ENCODE results near the gene SIX1.

Gene SIX1

DNA sequence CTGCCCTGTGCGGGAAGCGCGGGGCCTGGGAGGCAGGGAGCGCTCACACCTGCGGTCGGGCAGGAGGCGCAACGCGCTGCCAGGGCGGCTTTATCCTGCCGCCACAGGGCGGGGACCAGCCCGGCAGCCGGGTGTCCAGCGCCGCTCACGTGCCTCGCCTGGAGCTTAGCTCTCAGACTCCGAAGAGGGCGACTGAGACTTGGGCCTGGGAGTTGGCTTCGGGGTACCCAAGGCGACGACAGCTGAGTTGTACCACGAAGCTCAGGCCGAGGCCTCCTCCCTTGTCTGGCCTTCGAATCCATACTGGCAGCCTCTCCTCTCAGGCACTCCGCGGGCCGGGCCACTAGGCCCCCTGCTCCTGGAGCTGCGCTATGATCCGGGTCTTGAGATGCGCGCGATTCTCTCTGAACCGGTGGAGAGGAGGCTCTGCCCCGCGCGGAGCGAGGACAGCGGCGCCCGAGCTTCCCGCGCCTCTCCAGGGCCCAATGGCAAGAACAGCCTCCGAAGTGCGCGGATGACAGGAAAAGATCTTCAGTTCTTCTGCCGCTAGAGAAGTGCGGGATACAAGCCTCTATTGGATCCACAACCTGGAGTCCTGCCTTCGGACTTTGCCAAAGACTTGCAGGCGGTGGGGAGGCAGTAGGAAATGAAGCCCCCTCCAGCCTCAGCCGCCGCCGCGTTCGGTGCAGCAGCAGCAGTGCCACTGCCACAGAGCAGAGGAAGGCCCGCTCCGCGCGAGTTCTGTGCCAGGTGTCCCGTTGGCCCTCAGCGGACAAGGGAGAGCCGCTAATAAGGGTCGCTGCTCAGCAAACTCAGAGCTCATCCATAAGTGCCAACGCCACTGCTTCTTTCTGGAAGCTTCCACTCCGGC is 6.8 kb downstream of the SIX1 start:
- DNase-seq (ENCODE audit: low spot score), result no peak

DNA sequence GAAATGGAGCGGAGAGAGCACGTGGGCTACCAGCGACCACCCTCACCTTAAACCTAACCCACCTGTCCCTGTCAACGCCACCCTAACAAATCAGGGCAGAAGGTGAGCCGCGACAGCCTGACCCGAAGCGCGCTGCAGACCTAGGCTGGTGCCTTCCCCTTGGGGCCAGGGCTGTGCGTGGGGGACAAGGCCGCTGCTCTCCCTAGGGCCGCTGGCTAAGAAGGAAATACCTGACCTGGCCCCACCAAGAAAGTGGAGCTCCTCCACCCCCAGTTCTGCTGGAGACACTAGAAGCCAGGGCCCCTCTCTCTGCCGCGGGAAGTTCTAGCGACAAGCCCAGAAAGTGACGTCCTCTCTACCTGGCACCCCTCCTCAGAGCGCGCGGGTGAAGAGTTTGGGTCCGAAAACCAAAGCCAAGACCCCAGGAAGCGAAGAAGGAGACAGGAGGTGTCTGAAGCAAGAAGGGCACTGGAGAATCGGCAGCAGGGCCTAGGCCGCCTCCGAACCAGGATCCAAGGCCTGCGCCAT is 7.5 kb downstream of the SIX1 start:
- no peak for DNase-seq (ENCODE audit: low spot score)

DNA sequence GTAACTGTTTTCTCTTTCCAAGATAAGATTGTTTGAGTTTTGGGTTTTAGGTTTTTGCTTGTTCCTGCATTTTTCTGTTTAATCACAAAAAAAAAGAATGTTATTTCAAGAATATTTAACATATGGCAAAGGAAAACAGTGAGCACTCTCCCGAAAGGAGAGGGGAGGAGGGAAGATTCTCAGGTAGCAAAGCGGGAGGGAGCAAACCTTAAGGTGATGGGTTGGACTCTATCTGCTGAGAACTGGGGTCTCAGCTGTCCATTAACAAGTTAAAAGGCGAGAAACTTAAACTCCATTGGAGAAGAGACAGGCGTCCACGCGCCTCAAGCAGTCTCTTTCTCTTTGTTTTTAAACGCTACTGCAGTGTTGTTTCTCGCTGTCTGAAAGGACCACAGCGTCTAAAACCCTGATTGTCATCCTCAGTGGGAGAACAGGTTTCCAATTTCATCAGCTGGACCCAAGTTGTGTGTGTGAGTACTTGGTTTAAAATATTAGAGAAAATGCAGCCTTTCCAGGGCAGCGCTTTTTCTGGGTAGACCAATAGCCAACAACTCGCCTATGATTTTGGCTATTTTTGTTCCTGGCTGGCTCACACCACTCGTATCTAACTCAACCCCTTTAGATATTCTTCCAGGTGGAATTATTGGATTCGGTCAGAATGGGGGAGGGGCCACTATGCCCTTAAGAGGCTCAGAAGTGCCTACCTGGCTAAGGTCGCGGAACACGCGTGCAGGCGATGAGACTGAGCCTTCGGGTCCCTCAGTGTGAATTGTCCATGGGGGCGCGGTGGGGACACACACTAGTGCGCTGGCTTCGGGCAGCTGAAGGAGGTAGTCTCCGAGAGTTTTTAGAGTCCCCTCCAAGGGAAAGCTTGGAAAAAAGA is 8.2 kb downstream of the SIX1 start:
- DNase-seq (ENCODE audit: low spot score), result no peak

DNA sequence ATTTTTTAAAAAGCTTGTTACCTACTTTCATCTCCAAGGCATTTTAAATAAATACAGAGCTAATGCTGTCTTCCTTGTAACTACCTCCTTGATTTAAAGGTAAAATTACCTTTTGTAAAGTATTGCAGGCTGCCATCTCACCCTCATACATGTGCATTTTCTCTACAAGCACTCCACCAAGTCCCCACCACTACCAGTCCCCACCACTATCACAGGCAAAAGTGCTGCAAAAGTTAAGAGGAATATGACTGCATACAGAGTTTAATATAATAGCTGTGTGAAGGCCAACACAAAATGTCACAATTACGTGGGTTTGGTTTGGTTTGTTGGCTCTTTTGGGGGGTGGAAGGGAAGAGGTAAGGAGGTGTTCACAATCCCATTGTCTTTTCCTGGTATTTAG is 9.6 kb downstream of the SIX1 start:
- no peak for DNase-seq (ENCODE audit: low spot score)

DNA sequence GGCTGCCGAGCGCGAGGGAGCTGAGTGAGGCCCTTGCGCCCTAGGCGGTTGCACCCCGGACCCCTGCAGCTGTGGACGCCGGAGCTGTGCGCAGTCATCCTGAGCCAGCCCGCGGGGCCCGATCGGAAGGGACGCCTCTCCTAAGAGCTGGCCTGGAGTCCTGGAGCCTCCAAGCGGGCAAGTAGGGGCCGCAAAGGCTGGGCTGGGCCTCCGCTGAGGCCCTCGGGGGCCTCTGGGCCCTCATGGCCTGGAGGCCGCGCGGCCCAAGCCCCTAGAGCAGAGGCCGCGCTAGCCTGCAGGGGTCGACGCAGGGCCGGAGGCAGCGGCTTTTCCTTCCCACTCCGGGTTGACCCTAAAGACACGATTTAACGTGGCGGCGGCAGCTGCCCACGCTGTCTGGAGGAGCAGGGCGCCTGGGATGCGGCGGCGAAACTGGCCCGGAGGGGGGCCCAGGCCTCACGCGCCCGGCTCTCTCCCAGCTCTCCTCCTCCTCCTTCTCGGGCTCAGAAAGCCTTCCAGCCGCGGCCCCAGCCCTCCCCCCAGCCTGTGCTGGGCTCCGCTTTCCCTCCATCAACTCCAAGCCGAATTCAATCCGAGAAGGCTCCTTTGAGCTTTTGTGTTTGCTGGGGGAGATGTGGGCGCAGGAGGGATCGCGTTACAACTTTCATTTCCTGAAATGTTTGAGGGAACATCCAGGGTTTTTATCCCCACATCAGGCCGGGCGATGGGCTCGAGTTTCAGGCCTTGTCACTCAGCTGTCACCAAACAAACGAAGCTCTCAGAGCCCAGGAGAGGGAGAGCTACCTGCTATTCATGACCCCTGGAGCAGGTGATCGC is 11.6 kb downstream of the SIX1 start:
- DNase-seq (ENCODE audit: low spot score), result no peak

DNA sequence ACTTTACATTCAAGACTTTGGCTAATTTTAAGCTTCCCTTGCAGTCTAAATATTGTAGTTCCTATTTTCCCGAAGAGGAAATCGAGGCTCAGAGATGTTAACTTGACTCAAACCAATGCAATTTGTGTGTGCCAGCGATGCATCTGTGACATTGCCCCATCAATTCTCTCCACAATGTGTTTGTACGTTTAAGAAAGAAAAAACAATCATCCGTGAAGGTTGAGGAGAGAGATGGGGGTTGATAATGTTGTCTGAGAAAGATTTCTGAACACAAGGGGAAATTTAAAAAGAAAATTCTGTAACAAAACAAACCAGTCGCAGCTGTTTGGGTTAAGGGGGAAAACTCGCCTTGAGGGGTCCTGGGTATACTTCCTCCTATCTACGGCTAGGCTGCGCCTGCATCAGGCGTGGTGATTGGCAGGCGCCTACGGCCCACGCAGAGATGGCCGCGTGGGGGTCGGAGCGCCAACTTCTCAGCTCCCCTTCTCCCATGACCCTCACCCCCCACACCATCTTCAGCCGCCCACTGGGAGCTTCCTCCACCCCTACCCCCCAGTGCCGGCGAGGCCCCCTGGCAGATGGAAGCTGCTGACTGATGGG is 12.3 kb downstream of the SIX1 start:
- no peak for DNase-seq (ENCODE audit: low spot score)

DNA sequence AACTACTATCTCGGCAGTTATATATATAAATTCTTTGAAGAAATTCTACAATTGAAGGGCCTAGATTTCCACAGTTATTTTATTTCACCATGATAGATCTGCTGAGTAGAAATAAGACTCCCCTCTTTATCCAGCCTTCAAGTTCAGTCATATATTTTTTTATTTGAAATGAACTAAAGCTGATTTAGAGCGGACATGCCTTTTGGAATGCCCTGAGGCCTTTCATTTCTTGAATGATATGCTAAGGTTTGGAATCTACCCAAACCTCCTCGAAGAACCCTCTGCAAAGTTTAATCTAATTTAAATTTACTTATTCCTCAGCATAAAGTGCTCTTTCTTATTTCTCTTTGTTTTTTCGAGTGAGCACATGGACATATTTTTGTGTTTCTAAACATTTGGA is 15.1 kb downstream of the SIX1 start:
- DNase-seq (ENCODE audit: low spot score), result no peak

DNA sequence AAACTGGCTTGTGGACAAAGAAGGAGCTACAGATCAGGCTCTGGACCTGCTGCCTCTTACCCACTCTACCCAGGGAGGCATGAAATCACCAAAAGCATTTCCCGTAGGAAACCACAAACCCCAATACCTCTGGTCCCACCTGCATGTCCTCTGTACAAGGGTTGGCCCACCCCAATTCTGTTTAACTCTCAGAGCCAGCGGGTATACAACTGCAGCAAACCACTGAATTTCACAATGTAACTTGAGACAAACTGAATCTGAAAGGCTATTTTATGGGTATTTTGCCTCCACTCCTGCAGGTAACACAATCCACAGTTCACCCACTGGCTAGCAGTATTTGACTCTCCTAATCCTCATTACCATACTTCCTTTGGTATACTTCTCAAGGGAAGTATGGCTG is 16.5 kb downstream of the SIX1 start:
- DNase-seq (ENCODE audit: low spot score), result no peak

DNA sequence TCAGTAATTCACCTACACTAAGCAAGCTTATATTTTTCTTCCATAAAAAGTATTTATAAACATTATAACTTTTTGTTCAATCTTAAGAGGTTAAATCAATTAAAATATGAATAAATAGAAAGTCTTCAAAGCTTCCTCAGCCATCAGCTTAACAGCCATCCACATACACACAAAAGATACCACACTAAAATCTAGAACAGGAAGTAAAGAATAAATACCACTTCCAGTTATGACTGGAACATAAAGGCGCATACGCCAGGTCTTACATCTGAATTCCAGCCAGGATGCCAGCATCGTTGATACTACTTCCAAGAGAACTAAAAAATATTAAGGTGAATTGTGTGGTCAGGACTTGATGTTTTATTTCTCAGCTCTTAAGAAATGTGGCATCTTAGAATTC is 17.0 kb downstream of the SIX1 start:
- no peak for DNase-seq (ENCODE audit: low spot score)

DNA sequence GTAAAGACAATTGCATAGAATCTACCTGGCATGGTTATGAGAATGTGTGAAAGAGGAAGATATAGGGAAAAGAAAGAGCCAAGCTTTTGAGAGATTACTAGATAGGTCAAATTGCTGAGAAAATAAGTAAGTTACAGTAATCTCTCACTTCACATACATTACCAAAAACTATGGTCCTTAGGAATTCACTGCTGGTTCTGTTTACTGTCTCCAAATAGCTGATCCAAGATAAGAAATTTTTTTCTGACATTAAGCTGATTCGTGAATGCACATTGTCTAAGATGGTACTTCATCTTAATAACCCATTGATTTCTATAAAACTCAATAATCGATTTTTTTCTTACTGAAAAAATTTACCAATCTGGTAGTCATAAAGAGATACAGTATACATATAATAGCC is 17.4 kb downstream of the SIX1 start:
- no peak for DNase-seq (ENCODE audit: low spot score)

DNA sequence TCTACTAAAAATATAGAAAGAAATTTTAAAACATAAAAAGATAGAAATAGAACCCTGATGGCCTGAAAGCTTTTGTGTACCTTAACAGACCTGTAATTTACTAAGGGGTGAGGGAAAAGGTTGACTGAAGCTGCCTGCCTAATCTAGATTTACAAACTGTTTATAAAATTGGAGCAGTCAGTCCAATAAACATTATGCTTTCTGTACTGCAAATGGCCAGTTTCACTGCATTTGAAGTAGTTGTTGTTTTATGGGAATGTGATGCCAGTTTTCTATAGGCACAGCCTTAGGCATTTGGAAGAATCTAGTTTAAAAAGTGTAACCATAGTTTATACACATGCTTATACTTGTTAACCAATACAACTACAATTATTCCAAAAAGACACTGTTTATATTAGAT is 19.1 kb downstream of the SIX1 start:
- no peak for DNase-seq (ENCODE audit: low spot score)

DNA sequence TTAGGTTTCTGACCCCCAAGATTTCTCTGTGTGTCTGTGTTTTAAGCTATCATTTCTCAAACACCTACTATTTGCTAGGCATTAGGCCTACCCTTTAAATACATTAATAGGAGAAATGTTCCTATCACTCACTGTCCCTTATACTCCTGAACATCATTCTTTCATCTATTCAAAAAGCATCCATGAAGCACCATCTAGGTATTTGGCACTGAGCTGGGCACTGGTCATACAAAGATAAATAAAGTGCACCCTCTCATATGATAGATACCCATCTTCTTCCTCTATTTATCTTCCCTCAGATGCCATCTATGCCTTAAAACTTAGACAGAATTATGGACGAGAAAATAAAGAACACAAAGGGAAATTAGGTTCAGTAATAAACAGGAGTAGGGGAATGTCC is 20.4 kb downstream of the SIX1 start:
- DNase-seq (ENCODE audit: low spot score), result no peak

DNA sequence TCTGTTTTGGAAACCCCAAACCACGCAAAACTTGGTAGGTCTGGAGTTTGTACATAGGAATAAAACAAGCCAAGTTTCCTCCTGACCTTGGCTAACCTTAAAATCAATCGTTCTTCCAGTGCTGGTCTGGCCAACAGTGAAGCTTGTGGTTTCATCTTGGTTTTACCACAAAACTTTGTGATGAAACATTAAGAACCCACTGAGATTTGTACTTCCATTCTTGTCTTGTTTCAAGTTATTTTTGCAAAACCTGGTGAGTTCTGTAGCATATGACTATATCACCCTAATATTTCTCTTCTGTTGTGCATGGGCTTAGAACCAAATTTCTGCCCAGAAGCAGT is 26.4 kb downstream of the SIX1 start:
- DNase-seq (ENCODE audit: low spot score), result no peak

DNA sequence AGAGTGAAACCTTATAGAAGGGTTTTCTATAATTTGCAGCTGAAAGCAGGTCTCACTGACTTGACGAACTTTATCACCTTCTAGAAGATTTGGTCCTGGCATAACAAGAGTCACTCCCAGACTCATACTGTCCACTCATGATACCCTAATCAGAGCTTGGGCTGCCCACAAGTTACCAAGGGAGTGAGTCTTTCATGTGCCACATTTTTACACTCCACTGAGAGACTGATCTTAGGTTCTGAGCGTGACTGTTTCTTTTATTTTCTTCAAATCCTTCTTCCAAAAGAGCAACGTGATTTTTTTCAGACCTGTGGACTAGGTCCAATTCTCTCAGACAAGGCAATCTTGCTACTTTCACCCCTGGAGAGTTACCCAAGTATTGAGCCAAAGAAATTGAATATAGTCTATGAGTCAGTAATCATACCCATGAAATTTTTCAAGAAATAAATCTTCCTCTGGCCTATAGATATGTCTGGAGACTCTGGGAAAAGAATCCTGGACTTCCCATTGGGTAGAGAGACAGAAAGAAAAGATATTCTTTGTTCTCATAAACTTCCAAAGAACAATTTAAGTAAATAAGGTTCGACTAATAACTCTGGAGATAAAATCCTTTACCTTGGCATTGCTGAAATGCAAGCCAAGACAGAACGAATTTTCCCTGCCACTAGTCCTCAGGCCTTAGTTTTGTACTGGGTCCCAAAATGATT is 26.9 kb downstream of the SIX1 start:
- DNase-seq (ENCODE audit: low spot score), result no peak

DNA sequence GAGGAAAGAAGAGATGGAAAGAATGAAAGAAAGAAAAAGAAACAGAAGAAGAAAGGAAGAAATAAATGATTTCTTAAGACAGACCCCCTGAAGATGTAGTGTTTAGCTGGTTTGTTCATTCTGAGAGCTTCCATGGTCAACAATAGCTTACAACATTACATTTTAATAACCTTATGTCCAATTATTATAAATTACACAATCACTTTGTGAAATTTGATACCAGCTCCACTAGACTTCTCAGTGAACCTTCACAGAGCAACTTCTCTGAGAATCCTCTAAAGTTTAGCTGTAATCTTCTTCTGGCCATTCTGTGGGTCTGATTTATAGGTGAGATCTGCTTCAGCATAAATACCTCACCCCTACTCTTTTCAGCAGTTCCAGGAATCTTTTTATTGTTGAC is 27.9 kb downstream of the SIX1 start:
- DNase-seq (ENCODE audit: low spot score), result no peak

DNA sequence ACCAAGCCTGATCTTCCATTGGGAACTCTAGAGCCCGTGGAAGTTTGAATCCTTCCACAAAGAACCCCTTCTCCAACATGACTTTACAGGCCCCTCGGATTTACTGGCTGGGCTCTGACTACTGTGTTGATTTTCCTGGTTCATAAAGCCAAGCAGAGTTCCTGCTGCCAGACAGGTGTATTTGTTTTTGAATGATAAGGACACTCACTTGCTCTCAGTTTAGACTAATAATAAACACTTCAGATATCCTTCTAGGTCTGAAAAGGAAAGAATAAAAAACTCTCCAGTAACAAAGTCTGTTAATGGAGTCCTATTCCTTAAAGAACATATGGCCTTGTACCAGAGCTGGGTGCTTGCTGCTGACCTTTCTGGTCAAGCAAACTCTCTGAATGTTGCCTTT is 31.0 kb downstream of the SIX1 start:
- DNase-seq (ENCODE audit: low spot score), result no peak

DNA sequence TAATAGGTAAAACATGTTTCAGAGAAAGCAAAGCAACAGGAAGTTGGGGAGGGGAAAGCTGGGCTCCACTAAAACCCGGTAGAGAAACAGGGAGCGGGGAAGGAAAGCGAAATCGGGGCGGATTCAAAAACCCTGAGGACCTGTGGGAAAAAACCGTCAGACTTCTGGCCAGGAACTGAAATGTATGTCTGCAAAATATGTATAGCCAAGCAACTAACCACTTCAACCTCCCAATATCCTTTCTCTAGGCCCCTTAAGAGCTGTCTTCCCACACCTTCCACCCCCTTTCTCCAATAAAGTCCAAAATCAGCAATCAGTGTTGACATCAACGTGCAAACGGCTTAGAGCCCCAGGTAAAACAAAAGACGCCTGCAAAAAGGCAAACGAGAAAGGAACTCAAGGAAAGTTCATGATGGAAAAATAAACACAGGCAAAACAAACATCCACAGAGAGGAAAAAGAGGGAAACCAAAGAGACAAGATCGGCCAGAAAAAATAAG is 32.8 kb downstream of the SIX1 start:
- no peak for DNase-seq (ENCODE audit: low spot score)

DNA sequence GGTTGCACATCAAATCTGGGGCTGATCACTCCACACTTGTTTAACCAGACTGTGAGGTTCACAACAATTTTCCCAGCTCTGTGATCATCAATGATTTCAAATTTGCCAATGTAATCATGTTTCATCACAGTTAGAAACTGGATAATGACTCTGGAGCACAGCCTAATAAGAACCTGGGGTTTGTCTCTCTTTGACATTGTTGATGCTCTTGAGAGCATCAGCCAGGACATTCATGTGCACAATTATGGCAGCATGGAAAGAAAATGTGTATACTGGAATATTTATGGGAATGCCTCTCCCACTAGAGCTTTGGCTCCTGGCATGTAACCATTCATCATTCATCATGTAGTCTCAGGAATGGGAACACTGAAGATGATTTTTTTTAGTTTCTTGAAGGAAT is 47.0 kb downstream of the SIX1 start:
- no peak for DNase-seq (ENCODE audit: low spot score)

DNA sequence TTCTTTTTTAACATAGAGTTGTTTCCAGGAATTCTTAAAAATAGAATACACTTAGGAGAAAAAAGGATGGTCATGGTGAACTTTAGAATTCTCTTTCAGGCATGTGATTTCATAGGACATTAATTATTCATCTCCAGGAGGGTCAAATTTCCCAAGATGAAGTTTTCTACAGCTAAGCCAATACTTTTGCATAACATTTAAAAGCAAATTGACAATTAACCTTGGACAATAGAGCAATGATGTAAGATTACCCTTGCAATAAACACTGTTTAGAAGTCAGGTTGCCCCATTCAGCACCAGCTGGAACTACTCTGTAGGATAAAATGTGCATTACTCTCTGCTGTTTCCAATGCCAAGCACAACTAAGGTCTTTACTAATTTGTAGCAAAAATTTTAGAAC is 49.5 kb downstream of the SIX1 start:
- DNase-seq (ENCODE audit: low spot score), result no peak

DNA sequence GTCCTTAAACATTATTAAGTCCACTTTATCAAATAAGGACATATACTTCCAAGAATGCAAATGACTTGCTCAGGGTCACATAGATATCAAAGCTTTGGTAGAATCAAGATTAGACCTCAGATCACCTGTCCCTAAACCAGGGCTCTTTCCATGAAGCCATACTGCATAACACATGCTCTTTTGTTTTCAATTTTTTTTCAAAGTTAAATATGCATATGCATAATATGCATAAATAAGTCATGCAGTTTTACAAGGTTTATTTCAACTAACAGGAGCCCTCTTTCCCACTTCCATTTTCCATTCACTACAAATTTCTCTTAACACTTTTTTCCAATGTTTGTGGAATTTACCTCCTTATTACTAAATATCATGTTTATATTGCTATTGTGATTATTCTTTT is 53.1 kb downstream of the SIX1 start:
- DNase-seq (ENCODE audit: low spot score), result no peak

DNA sequence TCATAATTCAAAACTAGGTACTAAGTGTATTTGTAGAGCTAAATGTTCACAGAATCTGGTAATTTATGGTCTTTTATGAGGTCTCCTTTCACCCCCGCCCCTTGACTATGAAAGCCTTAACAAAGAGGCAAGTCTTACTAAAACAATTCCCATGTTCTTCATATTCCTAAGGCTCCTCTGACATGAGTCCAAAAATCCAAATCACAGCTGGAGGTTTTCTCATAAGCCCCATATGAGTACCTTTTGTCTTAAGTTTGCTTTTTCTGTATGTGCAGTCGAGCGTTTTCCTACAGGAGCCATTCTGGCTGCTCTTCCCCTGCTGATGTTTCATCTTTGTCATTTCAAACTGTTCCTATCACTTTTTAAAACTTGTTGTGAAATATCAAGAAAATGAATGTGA is 55.2 kb downstream of the SIX1 start:
- no peak for DNase-seq (ENCODE audit: low spot score)

Data from D341Med (cell line).